GM18505 (cell line): ENCODE results near the gene GLI1.

ENCODE experiments used
- ATAC-seq: cut with Tn5 transposase; IDR thresholded peaks from one replicate; pipeline ENCODE4 v1.9.1; 2021; ENCODE audit not compliant: unreplicated experiment
- POLR2A ChIP-seq: IDR thresholded peaks from 4 replicates; pipeline ENCODE4 v1.6.1; 2011; ENCODE audit warnings: borderline replicate concordance; ENCODE audit not compliant: insufficient read depth, insufficient read length; ENCODE audit errors: extremely low read depth

GLI1 gene

GRCh38 chr12:57469296-57470164, 9.9 kb downstream of the GLI1 start:
- no peak for ATAC-seq
- TF ChIP-seq POLR2A: peak; percentile 10

GRCh38 chr12:57470286-57470969, 10.8 kb downstream of the GLI1 start:
- no peak for ATAC-seq

GRCh38 chr12:57470970-57471656, 11.5 kb downstream of the GLI1 start:
- ATAC-seq: no peak

More at GRCh38 chr12:57470286-57470969, 10.8 kb downstream of the GLI1 start:
- no peak for TF ChIP-seq POLR2A

DNA sequence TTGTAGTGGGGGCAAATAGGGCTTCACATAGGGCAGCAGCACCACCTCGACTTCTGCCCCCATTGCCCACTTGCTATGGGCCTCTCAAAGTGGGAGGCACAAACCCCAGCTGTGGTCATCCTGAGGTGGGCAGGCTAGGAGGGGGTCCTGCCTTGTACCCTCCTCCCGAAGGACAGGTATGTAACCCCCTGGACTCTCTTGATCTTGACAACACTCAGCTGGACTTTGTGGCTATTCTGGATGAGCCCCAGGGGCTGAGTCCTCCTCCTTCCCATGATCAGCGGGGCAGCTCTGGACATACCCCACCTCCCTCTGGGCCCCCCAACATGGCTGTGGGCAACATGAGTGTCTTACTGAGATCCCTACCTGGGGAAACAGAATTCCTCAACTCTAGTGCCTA, 12.1 kb downstream of the GLI1 start:
- ATAC-seq: no peak
- TF ChIP-seq POLR2A: no peak

More at GRCh38 chr12:57470970-57471656, 11.5 kb downstream of the GLI1 start:
- no peak for TF ChIP-seq POLR2A

- no peak for ATAC-seq
- TF ChIP-seq POLR2A: no peak
Observed at GRCh38 chr12:57472391-57472790, 12.8 kb downstream of the GLI1 start.

DNA sequence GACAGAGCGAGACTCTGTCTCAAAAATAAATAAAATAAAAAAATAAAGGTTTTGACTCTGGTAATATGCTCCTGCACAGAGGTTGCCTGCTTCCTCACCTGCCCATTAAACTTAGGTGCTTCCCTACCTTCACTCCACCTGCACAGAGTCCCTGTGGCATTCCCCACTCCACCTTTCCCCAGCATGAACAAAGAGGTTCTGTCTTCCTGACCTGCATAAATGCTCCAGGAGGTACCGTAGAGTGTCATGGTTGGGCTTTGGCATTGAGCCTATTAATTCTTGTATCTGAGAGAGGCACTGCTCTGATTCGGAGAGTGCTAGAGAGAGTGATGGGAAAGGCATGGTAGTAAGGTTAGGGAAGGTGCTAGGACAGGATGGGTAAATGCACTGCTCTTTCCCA, 13.8 kb downstream of the GLI1 start:
- no peak for ATAC-seq
- no peak for TF ChIP-seq POLR2A

- no peak for TF ChIP-seq POLR2A
- ATAC-seq: no peak
Observed at GRCh38 chr12:57473886-57474285, 14.3 kb downstream of the GLI1 start.

GRCh38 chr12:57474430-57474829, 14.8 kb downstream of the GLI1 start:
- no peak for TF ChIP-seq POLR2A

GRCh38 chr12:57474862-57475261, 15.3 kb downstream of the GLI1 start:
- TF ChIP-seq POLR2A: no peak
- no peak for ATAC-seq

More at GRCh38 chr12:57474430-57474829, 14.8 kb downstream of the GLI1 start:
- no peak for ATAC-seq

- TF ChIP-seq POLR2A: peak; percentile 17
- peak; percentile 5 for ATAC-seq
Observed at GRCh38 chr12:57475271-57476161, 15.9 kb downstream of the GLI1 start.

- peak; percentile 66 for TF ChIP-seq POLR2A
- peak; percentile 41 for ATAC-seq
Observed at GRCh38 chr12:57476162-57476992, 16.8 kb downstream of the GLI1 start.
